ENCODE measurements around the gene ZNF165. TPM values are rescaled to one million over a fixed set of nuclear protein-coding genes. Genes with fewer than 3 reads are reported as not detected.

The ZNF165 gene
- total and polyA plus RNA-seq, 2 donors (not counting 3 experiments of a cell fraction or from before 2014, with no cell fraction given): 0.03 to 0.27 TPM

- no peaks in the 10 kb centered on the region for H4K20me1 ChIP-seq (replicated peaks; ENCODE audit: control insufficient read depth, extremely low read depth, insufficient read depth, low read length)
- no peak overlapping the region for H3K4me3 ChIP-seq (replicated peaks in 1 of 3; ENCODE audit: insufficient read depth in 1 of 3, low read depth in 1 of 3, low read length in 3 of 3)
- H3K4me1 ChIP-seq (ENCODE audit: control insufficient read depth, extremely low read depth, insufficient read depth, low read length): peaks cover 9% of the 10 kb centered on the region
- H3K9me1 ChIP-seq (replicated peaks; ENCODE audit: control insufficient read depth, extremely low read depth, insufficient read depth, low read length): no peaks in the 10 kb centered on the region
- BruUV-seq (replicated peaks): no TSS peak
- no peak overlapping the region for H2AFZ ChIP-seq (ENCODE audit: low read depth, low read length)
- FAIRE-seq (no peak), DNase-seq (ENCODE audit: low read depth, low spot score) (no peak)
- no peaks in the 10 kb centered on the region for H3K9me3 ChIP-seq (replicated peaks; ENCODE audit: control insufficient read depth, insufficient read depth, low read length)
- intact Hi-C loops (cut with micrococcal nuclease): no loop called here
- H3K36me3 ChIP-seq (ENCODE audit: control insufficient read depth in 2 of 2, extremely low read depth in 1 of 2, insufficient read depth in 2 of 2, low read length in 2 of 2): no peaks in the 10 kb centered on the region
- no peaks in the 10 kb centered on the region for H3K27me3 ChIP-seq (ENCODE audit: control insufficient read depth in 2 of 2, insufficient read depth in 2 of 2, low read length in 2 of 2)
- H3K27ac ChIP-seq (ENCODE audit: insufficient read depth, low read depth, low read length): no peak overlapping the region
- H3K79me2 ChIP-seq (ENCODE audit: control insufficient read depth, insufficient read depth, low read length): no peaks in the 10 kb centered on the region
- H3K4me2 ChIP-seq (ENCODE audit: insufficient read depth, low read length): no peak overlapping the region
- no peak overlapping the region for H3K9ac ChIP-seq (replicated peaks; ENCODE audit: extremely low read depth, insufficient read depth, low read length)
- POLR2A ChIA-PET: no interaction called here
- dilution Hi-C loops (cut with MboI; ENCODE audit: extremely low pct_ligation_motif_present, low sequenced_read_pairs): no loop called here
- CTCF ChIA-PET: no interaction called here
- TF ChIP-seq CTCF (IDR thresholded peaks at IDR 0.05; ENCODE audit: extremely low read depth in 1 of 2, insufficient read depth in 1 of 2, low read depth in 1 of 2, low read length in 2 of 2) (no peak), MAX (IDR thresholded peaks at IDR 0.05; ENCODE audit: insufficient read depth, insufficient read length) (no peak), FOS (IDR thresholded peaks at IDR 0.05; ENCODE audit: borderline replicate concordance, insufficient read depth, low read length) (no peak), GATA2 (IDR thresholded peaks at IDR 0.05; ENCODE audit: insufficient read depth, insufficient read length, low read depth, low read length) (no peak), EZH2 (IDR thresholded peaks at IDR 0.05; ENCODE audit: borderline replicate concordance, low read depth, low read length, severe bottlenecking) (no peak), POLR2AphosphoS5 (IDR thresholded peaks at IDR 0.05; ENCODE audit: insufficient read depth, low read depth, low read length) (no peak)
These were observed 2.3 kb upstream of the ZNF165 start for GRCh38 chr6:28078050-28078449.

Measured in endothelial cell of umbilical vein (primary cell).